ENCODE measurements around the gene SAMD11. TPM values are rescaled to one million over a fixed set of nuclear protein-coding genes. Genes with fewer than 3 reads are reported as not detected.
A peak's percentile ranks its signal among the peaks of the same experiment; 100 is the strongest.
"Not testable (repeated sequence)": the region's sequence is repeated elsewhere in the genome, so short reads cannot be mapped to it uniquely, and the experiment has no call there.

Gene SAMD11
- total RNA-seq, 1 donor from 2014 or later: 0.53 TPM

GRCh38 chr1:886760-887159, 37.0 kb upstream of the SAMD11 start:
- Histone ChIP-seq H3K36me3 (ENCODE audit: control insufficient read depth, insufficient read depth, low read length) (no peaks in the 10 kb centered on the region), H3K27me3 (ENCODE audit: control insufficient read depth, insufficient read depth, low read length) (peaks cover 5% of the 10 kb centered on the region), H3K4me3 (ENCODE audit: low read depth, low read length) (no peak overlapping the region)
- no peak for TF ChIP-seq CTCF (IDR thresholded peaks at IDR 0.05; ENCODE audit: insufficient read depth, low read length, severe bottlenecking)
- DNase-seq (ENCODE audit: low read depth): no peak
- FAIRE-seq: no peak

- DNase-seq (ENCODE audit: low read depth) (no peak), FAIRE-seq (no peak)
- peaks cover 5% of the 10 kb centered on the region for H3K27me3 ChIP-seq (ENCODE audit: control insufficient read depth, insufficient read depth, low read length)
- no peak overlapping the region for H3K4me3 ChIP-seq (ENCODE audit: low read depth, low read length)
- TF ChIP-seq CTCF (IDR thresholded peaks at IDR 0.05; ENCODE audit: insufficient read depth, low read length, severe bottlenecking): no peak
- no peaks in the 10 kb centered on the region for H3K36me3 ChIP-seq (ENCODE audit: control insufficient read depth, insufficient read depth, low read length)
Measured at GRCh38 chr1:888297-888696, 35.4 kb upstream of the SAMD11 start.

GRCh38 chr1:889774-890173, 33.9 kb upstream of the SAMD11 start:
- not testable (repeated sequence) for H3K4me3 ChIP-seq (ENCODE audit: low read depth, low read length); DNase-seq (ENCODE audit: low read depth); H3K36me3 ChIP-seq (ENCODE audit: control insufficient read depth, insufficient read depth, low read length); FAIRE-seq; H3K27me3 ChIP-seq (ENCODE audit: control insufficient read depth, insufficient read depth, low read length)

GRCh38 chr1:890234-890633, 33.5 kb upstream of the SAMD11 start:
- not testable (repeated sequence) for DNase-seq (ENCODE audit: low read depth); H3K27me3 ChIP-seq (ENCODE audit: control insufficient read depth, insufficient read depth, low read length); H3K36me3 ChIP-seq (ENCODE audit: control insufficient read depth, insufficient read depth, low read length); H3K4me3 ChIP-seq (ENCODE audit: low read depth, low read length)
- peak; percentile 98 for FAIRE-seq

GRCh38 chr1:890661-891060, 33.1 kb upstream of the SAMD11 start:
- H3K4me3 ChIP-seq (ENCODE audit: low read depth, low read length): no peak overlapping the region
- FAIRE-seq: no peak
- H3K27me3 ChIP-seq (ENCODE audit: control insufficient read depth, insufficient read depth, low read length): peaks cover 5% of the 10 kb centered on the region
- no peak for DNase-seq (ENCODE audit: low read depth)
- H3K36me3 ChIP-seq (ENCODE audit: control insufficient read depth, insufficient read depth, low read length): no peaks in the 10 kb centered on the region
- no peak for TF ChIP-seq CTCF (IDR thresholded peaks at IDR 0.05; ENCODE audit: insufficient read depth, low read length, severe bottlenecking)

GRCh38 chr1:897226-897625, 26.5 kb upstream of the SAMD11 start:
- no peak overlapping the region for H3K4me3 ChIP-seq (ENCODE audit: low read depth, low read length)
- DNase-seq (ENCODE audit: low read depth) (no peak), FAIRE-seq (no peak)
- no peaks in the 10 kb centered on the region for H3K36me3 ChIP-seq (ENCODE audit: control insufficient read depth, insufficient read depth, low read length)
- H3K27me3 ChIP-seq (ENCODE audit: control insufficient read depth, insufficient read depth, low read length): peaks cover 4% of the 10 kb centered on the region
- no peak for TF ChIP-seq CTCF (IDR thresholded peaks at IDR 0.05; ENCODE audit: insufficient read depth, low read length, severe bottlenecking)

- H3K4me3 ChIP-seq (ENCODE audit: low read depth, low read length); DNase-seq (ENCODE audit: low read depth); H3K36me3 ChIP-seq (ENCODE audit: control insufficient read depth, insufficient read depth, low read length); H3K27me3 ChIP-seq (ENCODE audit: control insufficient read depth, insufficient read depth, low read length); FAIRE-seq: not testable (repeated sequence)
Measured at GRCh38 chr1:897951-898350, 25.8 kb upstream of the SAMD11 start.

Data from bronchial epithelial cell (primary cell).